Mucosa of gallbladder (tissue), 1 donor: ENCODE measurements around the gene LUC7L3. TPM values are rescaled to one million over a fixed set of nuclear protein-coding genes. Genes with fewer than 3 reads are reported as not detected.

Experiments
- total RNA-seq: library from RNA; stranded (reverse); gene quantifications from one replicate; pipeline ENCODE4 v1.2.1, GENCODE V29; 2021
- donor health status: DM: no; HTN: no; CAD: no.

The LUC7L3 gene
- total RNA-seq, 1 donor from 2014 or later, result 117 TPM

Other genes with a start within 250 kb of the LUC7L3 start
- gene RSAD1, start 240.7 kb upstream of the LUC7L3 start, total RNA-seq, result 35.4 TPM
- 4.6 TPM for gene MYCBPAP, start 211.2 kb upstream of the LUC7L3 start, total RNA-seq
- gene EPN3, start 186.9 kb upstream of the LUC7L3 start, total RNA-seq, result 92.7 TPM
- gene SPATA20, start 172.4 kb upstream of the LUC7L3 start, total RNA-seq, result 70.0 TPM
- gene CACNA1G, start 158.9 kb upstream of the LUC7L3 start, total RNA-seq, result 0.26 TPM
- 367 TPM for gene ABCC3, start 84.7 kb upstream of the LUC7L3 start, total RNA-seq
- 40.6 TPM for gene ANKRD40, start 11.7 kb upstream of the LUC7L3 start, total RNA-seq
- 10.9 TPM for gene ANKRD40CL, start 47.9 kb downstream of the LUC7L3 start, total RNA-seq
- gene WFIKKN2, start 116.0 kb downstream of the LUC7L3 start, total RNA-seq, result 0.63 TPM
- 134 TPM for gene TOB1, start 146.8 kb downstream of the LUC7L3 start, total RNA-seq